HUES64 (cell line): ENCODE data around the gene NTRK2.

ENCODE experiments used
- H3K27ac ChIP-seq: 2 replicates; pipeline ENCODE4 v1.7.0; 2013; ENCODE audit warnings: low read depth, low read length, inconsistent platforms
- H3K27me3 ChIP-seq: 2 replicates; pipeline ENCODE4 v1.6.1; 2013; ENCODE audit warnings: mild to moderate bottlenecking, low read length; ENCODE audit not compliant: insufficient read depth
- H3K36me3 ChIP-seq: 2 replicates; pipeline ENCODE4 v1.6.1; 2013; ENCODE audit warnings: mild to moderate bottlenecking, low read length; ENCODE audit not compliant: insufficient read depth
- H3K4me1 ChIP-seq: 2 replicates; pipeline ENCODE4 v1.6.1; 2013; ENCODE audit warnings: mild to moderate bottlenecking, low read length, moderate library complexity; ENCODE audit not compliant: insufficient read depth
- H3K4me3 ChIP-seq: 2 replicates; pipeline ENCODE4 v1.5.1; 2013; ENCODE audit warnings: mild to moderate bottlenecking, low read length, moderate library complexity
- H3K9ac ChIP-seq: 2 replicates; pipeline ENCODE4 v1.6.1; 2013; ENCODE audit warnings: mild to moderate bottlenecking, low read depth, low read length
- H3K9me3 ChIP-seq: 2 replicates; pipeline ENCODE4 v1.6.1; 2013; ENCODE audit warnings: low read depth, low read length; ENCODE audit not compliant: insufficient read depth
- WGBS: fragments of 150-250, 120-280 bp; methylation state at CpG from one replicate; pipeline ENCODE4 v1.1.7; 2013; ENCODE audit warnings: missing lambda C conversion rate; 5-methylcytosine and 5-hydroxymethylcytosine counted together

NTRK2 gene

DNA sequence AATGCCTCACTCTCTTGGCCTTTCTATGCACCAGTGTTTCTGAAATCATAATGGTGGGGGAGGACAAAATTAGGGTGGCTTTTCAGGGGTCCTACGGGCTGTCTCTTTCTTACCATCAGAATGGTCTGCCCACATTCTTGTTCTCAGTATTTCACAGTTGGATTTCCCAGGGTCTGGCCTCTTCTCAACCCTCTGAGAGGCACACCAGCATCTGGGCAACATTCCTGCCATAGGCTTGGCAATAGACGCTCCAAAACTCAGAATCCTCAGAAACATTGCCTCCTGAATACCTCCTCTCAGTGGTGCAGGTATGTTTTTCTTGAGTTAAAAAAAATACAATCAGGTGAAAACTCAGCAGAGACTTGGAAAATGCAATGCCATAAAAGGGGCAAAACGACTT, 358.3 kb downstream of the NTRK2 start:
- no peak overlapping the region for H3K27ac ChIP-seq
- H3K36me3 ChIP-seq, result no peaks in the 10 kb centered on the region
- 93% methylated on average over 3 of the region's 3 CpGs for WGBS
- no peak overlapping the region for H3K9ac ChIP-seq
- no peak overlapping the region for H3K4me3 ChIP-seq
- no peaks in the 10 kb centered on the region for H3K9me3 ChIP-seq
- H3K27me3 ChIP-seq, result no peaks in the 10 kb centered on the region
- H3K4me1 ChIP-seq, result no peaks in the 10 kb centered on the region

DNA sequence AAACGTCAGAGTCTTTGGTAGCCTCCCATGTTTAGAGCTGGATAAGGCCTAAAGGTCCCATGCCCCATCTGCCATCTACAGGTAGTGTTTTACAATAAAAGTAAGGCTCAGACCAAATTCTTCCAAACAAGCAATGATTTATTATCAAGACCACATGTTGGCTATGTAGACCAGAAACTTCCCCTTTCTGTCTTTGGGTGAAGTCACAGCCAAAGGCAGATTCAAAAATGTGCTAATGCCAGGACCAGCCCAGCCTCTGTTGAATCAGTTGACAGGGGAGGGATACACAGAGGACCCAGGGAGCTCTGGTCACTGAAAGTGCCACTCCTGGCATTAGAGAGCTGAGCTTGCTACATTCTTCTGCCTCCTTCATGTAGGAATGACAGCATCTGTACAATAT, 360.8 kb downstream of the NTRK2 start:
- Histone ChIP-seq H3K9me3 (no peaks in the 10 kb centered on the region), H3K27ac (no peak overlapping the region)
- WGBS, result 93% methylated on average over 1 of the region's 1 CpG

DNA sequence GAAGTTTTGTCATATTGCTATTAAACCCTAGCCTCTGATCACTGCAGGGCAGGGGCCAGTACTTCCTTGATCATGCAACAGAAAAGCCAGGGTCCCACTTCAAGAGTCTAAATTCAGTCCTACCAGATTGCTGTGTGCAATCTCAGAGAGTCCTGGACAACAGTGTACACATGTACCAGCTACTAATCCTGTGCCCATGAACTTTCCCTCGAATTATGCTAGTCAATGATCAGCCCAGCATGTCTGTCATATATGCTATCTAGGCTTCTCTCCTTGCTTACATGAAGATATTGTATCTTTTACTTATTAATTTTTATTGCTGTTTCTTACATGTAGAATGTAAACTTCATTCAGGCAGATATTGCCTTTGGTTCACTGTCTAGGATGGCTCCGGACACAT, 367.0 kb downstream of the NTRK2 start:
- no peak overlapping the region for H3K27ac ChIP-seq
- no peaks in the 10 kb centered on the region for H3K36me3 ChIP-seq
- 0 out of 2 replicates have a peak, but pooled peaks cover 3% of the 10 kb centered on the region for H3K4me1 ChIP-seq
- H3K9me3 ChIP-seq, result no peaks in the 10 kb centered on the region
- WGBS, result 87% methylated on average over 2 of the region's 2 CpGs
- H3K4me3 ChIP-seq, result no peak overlapping the region
- H3K27me3 ChIP-seq, result no peaks in the 10 kb centered on the region
- H3K9ac ChIP-seq, result no peak overlapping the region

More for the DNA sequence above, 360.8 kb downstream of the NTRK2 start:
- Histone ChIP-seq H3K4me3 (no peak overlapping the region), H3K27me3 (no peaks in the 10 kb centered on the region), H3K36me3 (no peaks in the 10 kb centered on the region), H3K4me1 (no peaks in the 10 kb centered on the region), H3K9ac (no peak overlapping the region)

DNA sequence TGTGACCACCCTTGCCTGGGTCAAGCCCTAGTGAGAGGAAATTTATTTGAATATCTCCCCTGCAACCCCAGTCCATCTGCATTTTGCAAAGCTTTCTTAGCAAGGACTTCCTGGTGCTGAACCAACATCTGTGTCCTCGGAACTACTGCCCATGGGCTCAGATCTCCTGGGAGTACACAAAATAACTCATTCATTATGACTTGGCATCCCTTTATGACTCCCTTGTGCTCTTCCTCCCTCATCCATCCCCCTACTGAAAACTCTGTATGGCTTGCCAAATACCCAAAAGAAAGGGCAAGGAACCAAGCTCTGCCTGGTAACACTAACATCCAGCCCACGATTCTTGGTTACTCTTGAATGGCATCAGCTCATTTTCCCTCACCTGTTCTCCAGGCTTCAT, 368.5 kb downstream of the NTRK2 start:
- Histone ChIP-seq H3K4me1 (0 out of 2 replicates have a peak, but pooled peaks cover 3% of the 10 kb centered on the region), H3K27me3 (no peaks in the 10 kb centered on the region), H3K4me3 (no peak overlapping the region), H3K27ac (no peak overlapping the region), H3K9ac (no peak overlapping the region), H3K36me3 (no peaks in the 10 kb centered on the region), H3K9me3 (no peaks in the 10 kb centered on the region)
- 89% methylated on average over 2 of the region's 2 CpGs for WGBS

DNA sequence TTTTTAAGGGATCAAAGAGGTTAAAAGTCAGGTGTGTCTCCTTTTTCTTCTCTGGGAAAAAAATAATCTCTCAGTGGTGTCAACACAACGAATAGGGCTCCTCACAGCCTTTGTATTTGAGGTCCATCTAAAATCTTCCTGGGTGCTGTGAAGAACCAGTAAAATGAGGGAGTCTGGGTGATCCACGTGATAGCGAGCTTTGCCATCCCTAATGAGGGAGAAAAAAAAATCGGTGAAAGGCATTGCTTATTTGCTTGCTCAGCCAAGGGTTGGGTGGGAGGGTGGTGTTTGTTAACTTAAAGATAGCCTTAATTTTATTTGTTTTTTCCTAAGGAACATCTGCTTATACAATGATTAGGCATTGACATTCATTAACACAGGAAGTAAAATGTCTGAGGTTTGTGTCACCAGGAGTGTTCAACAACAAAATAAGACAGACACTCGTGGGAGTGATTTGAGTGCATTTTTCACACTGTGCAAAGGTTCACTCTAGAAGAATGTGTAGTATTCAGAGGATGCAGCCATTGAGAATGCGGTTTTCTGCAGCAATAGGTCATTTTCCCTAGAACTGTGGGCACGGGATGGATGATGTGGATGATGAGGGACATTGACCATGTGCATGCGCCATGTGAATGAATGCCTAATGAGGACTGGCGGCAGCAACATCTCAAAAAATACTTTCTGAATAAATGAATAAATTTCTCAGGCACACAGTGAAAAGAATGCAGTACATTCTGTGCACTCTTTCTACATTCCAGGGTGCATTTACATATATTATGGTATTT, 369.5 kb downstream of the NTRK2 start:
- WGBS, result 89% methylated on average over 8 of the region's 9 CpGs
- no peaks in the 10 kb centered on the region for H3K36me3 ChIP-seq
- no peak overlapping the region for H3K9ac ChIP-seq
- H3K27ac ChIP-seq, result no peak overlapping the region
- H3K27me3 ChIP-seq, result no peaks in the 10 kb centered on the region
- no peak overlapping the region for H3K4me3 ChIP-seq
- H3K9me3 ChIP-seq, result no peaks in the 10 kb centered on the region
- 0 out of 2 replicates have a peak, but pooled peaks cover 3% of the 10 kb centered on the region for H3K4me1 ChIP-seq

DNA sequence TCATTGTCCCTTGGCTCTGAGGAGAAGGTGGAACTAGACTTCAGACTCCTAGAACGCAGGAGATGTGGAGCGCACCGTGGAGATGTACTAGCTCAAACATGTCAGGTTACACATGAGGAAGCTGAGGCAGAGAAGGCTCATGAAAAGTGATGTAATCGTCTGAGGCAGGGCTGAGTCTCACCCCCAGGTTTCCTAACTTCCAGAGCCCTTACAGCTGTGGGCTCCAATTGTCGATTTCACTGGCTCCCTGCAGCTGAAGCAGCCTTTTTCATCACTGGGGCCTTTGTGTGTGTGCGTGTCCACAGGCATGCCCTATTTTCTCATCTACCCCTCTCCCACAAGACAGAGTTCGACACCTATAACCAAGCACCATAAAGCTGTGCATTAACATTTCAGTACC, 370.6 kb downstream of the NTRK2 start:
- 0 out of 2 replicates have a peak, but pooled peaks cover 3% of the 10 kb centered on the region for H3K4me1 ChIP-seq
- no peaks in the 10 kb centered on the region for H3K36me3 ChIP-seq
- H3K4me3 ChIP-seq, result no peak overlapping the region
- no peaks in the 10 kb centered on the region for H3K27me3 ChIP-seq
- H3K27ac ChIP-seq, result no peak overlapping the region
- WGBS, result 93% methylated on average over 7 of the region's 7 CpGs
- no peaks in the 10 kb centered on the region for H3K9me3 ChIP-seq
- H3K9ac ChIP-seq, result no peak overlapping the region

DNA sequence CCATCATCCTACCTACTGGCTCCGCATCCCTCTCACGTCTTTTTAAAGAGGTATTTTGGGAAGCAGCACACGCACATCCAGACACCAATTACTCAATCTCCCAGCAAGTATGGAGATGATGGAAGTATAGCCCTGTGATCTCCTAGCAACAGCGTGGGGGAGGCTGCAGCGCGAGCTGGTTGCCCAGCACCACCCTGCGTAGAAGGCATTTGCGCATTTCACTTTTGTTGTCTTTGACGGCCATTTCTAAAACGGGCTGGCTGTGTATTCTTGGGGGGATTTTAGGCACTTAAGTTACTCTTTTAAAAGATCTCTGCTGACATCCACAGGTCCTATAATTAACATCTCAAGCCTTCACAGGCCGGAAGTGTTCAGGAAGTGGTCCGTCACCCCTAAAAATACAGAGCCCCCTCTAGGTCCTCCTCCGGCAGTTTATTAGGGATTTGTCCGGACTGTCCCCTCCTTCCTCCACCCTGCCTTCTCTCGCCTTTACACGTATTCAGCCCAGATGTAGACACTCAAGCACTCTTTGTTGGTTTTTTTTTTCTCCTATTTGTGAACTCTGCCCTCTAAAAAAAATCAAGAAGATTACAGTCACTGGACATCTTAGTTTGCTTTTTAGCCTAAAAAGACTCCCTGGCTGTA, 371.4 kb downstream of the NTRK2 start:
- H3K4me3 ChIP-seq, result no peak overlapping the region
- no peaks in the 10 kb centered on the region for H3K27me3 ChIP-seq
- H3K9me3 ChIP-seq, result no peaks in the 10 kb centered on the region
- H3K27ac ChIP-seq, result no peak overlapping the region
- H3K36me3 ChIP-seq, result no peaks in the 10 kb centered on the region
- 79% methylated on average over 15 of the region's 16 CpGs for WGBS
- H3K4me1 ChIP-seq, result 0 out of 2 replicates have a peak, but pooled peaks cover 3% of the 10 kb centered on the region
- H3K9ac ChIP-seq, result no peak overlapping the region

DNA sequence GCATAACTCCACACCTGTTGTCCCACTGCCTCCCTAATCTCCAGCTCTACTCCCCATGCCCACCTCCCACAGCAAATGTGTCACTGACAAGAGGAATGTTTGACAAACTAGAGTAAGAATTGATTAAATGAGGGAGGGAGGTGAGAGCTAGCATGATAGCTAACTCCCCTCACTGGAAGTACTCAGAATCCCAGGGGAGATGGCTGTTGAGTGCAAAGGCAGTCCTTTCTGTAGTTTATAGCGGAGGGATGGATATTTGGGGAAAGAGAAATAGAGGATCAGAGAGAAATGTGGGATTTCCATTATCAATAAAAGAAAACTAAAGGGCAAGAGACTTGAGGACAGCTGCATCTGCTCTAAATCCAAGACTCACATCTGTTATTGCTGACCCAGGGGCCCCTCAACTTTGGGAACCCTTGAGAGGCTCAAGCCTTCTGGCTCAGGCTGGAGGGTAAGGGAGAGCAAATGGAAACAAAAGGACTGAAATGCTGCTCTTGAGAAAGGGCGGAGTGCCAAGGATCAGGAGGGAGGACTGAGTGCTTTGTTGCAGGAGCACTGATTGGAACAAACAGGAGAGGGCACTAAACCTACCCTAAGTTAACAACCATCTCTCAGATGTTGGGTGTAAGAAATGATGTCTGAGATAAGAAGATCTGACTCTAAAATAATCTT, 372.1 kb downstream of the NTRK2 start:
- WGBS, result 90% methylated on average over 2 of the region's 2 CpGs
- Histone ChIP-seq H3K4me1 (0 out of 2 replicates have a peak, but pooled peaks cover 3% of the 10 kb centered on the region), H3K9me3 (no peaks in the 10 kb centered on the region), H3K4me3 (no peak overlapping the region), H3K27me3 (no peaks in the 10 kb centered on the region), H3K36me3 (no peaks in the 10 kb centered on the region), H3K9ac (no peak overlapping the region), H3K27ac (no peak overlapping the region)

DNA sequence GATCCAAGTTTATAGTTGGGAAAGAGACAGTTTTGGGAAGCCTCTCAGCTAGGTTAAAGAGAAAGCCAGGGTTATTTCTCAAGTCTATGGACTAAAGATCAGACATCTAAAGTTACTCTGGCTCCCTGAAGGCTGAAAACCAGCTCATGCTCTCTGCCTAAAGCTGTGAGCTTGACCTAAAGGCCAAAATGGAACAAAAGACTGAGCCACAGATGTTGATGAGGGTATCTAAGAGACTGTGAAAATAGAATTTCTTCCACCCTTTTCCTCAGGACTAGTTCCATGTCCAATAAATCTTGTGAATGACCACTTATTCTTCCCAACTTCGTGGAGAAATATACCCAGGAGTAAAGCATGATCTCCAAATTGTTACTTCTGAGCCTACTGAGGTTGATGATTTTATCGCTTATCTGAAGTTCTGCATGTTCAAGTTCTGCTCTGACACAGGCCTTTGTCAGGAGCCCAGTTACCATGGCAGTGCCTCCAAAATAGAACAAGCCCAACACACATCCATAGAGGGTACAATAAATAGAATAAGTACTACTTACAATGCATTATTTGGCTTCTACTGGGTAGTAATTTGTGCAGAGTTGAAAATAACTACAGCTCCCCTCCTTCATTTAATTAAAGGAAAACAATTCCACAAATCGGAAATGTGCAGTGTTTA, 373.6 kb downstream of the NTRK2 start:
- H3K4me3 ChIP-seq, result no peak overlapping the region
- H3K27me3 ChIP-seq, result no peaks in the 10 kb centered on the region
- no peak overlapping the region for H3K9ac ChIP-seq
- no peaks in the 10 kb centered on the region for H3K36me3 ChIP-seq
- H3K9me3 ChIP-seq, result no peaks in the 10 kb centered on the region
- 96% methylated on average over 3 of the region's 3 CpGs for WGBS
- H3K4me1 ChIP-seq, result 0 out of 2 replicates have a peak, but pooled peaks cover 3% of the 10 kb centered on the region
- no peak overlapping the region for H3K27ac ChIP-seq

DNA sequence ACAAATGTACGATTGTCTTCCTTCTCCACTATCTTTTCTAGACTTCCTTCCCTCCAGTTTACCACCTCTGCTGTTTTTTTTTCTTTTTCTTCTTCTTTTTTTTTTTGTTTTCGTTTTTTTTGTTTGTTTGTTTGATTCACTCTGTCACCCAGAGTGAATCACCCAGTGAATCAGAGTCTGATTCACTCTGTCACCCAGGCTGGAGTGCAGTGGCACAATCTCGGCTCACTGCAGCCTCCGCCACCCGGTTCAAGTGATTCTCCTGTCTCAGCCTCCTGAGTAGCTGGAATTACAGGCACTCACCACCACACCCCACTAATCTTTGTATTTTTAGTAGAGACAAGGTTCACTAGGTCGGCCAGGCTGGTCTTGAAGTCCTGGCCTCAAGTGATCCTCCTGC, 375.7 kb downstream of the NTRK2 start:
- Histone ChIP-seq H3K4me3 (no peak overlapping the region), H3K4me1 (0 out of 2 replicates have a peak, but pooled peaks cover 3% of the 10 kb centered on the region), H3K27ac (no peak overlapping the region), H3K9ac (no peak overlapping the region), H3K27me3 (no peaks in the 10 kb centered on the region), H3K36me3 (no peaks in the 10 kb centered on the region), H3K9me3 (no peaks in the 10 kb centered on the region)
- WGBS, result 94% methylated on average over 5 of the region's 6 CpGs

DNA sequence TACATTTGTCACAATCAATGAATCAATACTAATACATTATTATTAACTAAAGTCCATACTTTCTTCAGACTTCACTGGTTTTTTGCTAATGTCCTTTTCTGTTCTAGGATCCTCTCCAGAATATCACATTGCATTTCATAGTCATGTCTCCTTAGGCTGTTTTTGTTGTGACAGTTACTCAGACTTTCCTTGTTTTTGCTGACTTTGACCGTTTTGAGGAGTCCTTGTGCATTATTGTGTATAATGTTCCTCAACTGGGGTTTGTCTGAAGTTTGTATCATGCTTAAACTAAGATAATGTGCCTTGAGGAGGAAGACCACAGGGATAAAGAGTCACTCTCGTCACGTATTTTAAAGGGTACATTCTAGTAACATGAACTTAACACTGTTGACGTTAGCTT, 376.9 kb downstream of the NTRK2 start:
- Histone ChIP-seq H3K4me3 (no peak overlapping the region), H3K27me3 (no peaks in the 10 kb centered on the region), H3K4me1 (no peaks in the 10 kb centered on the region), H3K9me3 (no peaks in the 10 kb centered on the region), H3K9ac (no peak overlapping the region), H3K27ac (no peak overlapping the region), H3K36me3 (no peaks in the 10 kb centered on the region)
- 91% methylated on average over 4 of the region's 4 CpGs for WGBS
